NCI-H510A treated with DMSO at 0.1 percent for 48 hours (cell line): ENCODE measurements around the gene LRRC30.

Experiments
- DNase-seq: peaks from one replicate; lab custom pipeline; 2025; lab: John Stamatoyannopoulos, UW

LRRC30 gene

DNA sequence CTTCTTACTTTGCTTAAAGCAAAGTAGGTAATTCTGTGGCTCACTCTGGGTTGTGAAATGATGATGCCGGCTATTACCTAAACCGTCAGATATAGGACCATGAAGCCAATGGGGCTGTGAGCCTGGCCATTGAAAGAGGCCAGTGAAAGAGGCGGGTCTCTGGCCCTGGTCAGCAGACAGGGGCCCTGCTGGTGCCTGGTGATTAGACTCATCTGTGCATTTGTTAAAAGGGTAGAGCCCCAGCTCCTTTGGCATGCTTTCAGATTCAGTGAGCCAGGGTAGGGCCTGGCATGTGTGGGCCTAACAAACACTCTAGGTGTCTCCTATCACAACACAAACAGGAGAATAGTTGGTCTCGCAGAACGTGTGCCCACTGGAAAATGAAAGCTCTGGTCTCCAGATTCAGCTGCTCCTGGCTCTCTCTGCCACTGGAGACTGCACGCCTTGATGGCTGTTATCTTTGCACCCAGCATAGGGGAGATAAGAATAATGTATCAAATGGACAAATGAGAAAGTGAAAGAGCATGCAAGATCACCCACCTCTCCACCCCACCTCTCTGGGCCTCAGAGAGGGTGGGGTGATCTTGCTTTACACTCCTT lies 6.9 kb downstream of the LRRC30 start:
- DNase-seq: no peak

DNA sequence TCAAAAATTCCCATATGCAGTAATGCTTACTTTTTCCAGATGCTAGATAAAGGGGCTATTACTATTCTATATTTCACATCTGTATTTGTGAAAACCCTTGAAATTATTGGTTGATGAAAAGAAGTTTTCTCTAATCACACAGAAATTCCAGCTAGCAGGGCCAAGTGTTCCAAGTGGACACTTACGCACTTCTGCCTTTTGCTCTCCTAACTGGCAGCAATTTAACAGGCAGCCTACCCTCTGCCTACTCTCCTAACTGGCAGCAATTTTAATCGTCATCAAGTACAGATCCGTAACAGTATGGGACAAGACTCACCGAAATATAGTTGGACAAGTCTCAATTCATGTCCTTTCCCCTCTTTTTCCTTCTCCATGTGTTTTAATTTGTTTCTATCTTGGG lies 12.0 kb downstream of the LRRC30 start:
- no peak for DNase-seq

DNA sequence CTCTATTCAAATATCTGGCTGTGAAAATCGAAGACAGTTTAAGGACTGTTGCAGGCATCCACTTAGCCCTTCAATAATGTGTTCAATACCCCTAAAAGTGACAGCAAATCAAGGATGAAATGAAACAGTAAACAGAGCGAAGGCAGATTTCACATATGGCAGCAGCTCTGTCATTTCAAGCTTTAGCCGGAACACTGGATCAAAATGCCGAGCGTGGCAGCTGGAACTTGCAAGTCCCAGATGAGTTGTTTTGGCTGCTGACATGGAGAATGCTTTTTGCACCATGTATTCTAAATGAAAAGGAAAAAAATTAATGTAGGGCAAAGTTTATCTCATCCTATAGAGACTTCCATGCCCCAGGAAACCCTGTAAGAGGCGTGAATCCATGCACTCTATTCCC lies 18.0 kb downstream of the LRRC30 start:
- DNase-seq: no peak

DNA sequence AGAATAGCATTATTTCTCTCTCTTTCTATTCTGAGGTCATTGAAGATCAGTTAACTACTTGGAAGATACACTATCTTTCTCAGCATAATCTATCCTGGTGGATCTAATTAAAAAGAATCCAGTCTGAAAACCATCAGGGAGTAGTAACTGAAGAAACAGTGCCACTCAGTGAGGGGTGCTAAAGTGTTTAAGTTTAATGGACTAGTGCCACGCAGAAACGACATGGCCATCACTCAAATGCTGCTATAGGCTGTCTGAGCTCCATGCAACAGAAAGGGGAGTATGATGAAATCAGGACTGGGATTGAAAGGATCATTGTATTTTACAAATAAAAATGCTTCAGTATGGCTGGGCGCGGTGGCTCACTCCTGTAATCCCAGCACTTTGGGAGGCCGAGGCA lies 23.3 kb downstream of the LRRC30 start:
- no peak for DNase-seq

DNA sequence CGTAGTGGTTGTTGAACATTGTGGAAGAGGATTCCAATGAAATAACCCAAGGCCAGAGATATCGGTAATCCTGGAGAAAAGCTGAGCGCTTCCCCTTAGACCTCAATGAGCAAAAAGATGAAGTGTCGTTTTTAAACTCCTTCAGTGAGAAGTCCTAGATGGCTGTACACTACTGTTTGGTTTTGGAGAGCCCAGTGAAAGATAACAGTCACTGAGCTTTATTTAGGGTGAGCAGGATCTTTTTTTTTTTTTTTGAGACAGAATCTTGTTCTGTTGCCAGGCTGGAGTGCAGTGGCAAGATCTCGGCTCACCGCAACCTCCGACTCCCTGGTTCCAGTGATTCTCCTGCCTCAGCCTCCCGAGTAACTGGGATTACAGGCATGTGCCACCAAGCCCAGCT lies 24.2 kb downstream of the LRRC30 start:
- no peak for DNase-seq

DNA sequence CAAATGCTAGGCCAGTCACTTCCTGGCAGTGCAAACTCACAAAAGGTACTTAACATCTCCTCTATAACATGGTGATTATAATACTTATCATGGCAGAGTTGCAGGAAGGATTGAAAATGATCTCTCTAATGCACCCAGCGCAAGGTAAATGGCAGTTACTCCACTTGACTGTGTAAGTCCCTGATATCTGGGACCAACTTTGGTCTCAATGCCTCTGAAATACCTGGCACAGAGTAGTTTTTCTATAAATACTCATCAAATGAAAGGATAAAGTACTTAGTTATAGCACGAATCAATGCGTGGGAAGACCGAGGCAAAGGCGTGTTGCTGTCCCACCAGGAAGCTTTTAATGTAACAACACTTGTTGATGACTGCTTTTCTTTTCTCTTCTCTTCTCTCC lies 24.8 kb downstream of the LRRC30 start:
- no peak for DNase-seq

DNA sequence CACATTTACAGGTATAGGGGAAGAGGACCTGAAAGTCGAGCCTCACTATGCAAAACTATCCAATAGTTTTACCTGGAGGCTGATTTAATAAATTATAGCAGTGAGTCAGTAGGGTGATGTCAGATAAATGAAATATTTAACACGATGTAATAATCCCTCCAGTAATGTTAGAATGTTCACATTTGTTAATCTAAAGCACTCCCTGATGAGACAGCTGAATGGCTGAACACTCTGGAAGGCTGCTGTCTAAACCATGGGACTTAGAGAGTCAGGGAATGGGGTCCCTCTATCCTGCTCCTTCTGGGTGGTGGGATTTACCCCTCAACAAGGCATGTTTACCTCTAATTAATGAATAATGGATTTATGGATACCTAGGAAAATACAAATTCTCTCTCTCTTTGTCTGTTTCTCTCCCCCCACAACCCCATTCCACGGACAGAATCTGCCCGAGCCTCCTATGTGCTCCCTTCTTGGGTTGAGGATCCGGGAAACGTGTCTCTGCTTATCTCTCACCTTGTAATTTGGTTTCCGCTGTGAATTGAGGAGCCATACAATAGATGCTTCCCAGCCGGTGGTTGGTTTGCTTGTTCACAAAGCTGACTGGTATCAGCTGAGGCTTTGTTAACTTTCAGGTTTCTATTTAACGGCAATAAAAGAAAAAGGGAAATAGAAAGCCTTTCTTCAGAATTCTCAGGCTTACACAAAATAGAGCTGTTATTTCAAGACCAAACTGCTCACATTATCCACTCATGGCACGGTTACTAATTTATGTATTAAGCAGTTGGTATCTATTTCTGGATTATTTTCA lies 25.9 kb downstream of the LRRC30 start:
- DNase-seq: no peak

DNA sequence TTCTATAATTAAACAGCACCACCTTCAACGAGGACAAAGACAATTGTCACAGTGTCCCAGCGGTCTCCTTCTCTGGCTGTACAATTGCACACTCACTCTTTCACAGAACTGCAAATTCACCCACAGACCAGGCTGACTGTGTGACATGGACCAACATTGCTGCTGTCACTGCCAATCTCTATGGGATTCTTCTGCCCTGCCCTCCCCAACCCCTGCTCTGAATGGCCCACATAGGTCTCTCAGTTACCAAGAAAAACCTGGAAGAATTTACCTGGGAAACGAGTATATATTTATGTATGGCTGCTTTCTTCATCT lies 26.5 kb downstream of the LRRC30 start:
- no peak for DNase-seq

DNA sequence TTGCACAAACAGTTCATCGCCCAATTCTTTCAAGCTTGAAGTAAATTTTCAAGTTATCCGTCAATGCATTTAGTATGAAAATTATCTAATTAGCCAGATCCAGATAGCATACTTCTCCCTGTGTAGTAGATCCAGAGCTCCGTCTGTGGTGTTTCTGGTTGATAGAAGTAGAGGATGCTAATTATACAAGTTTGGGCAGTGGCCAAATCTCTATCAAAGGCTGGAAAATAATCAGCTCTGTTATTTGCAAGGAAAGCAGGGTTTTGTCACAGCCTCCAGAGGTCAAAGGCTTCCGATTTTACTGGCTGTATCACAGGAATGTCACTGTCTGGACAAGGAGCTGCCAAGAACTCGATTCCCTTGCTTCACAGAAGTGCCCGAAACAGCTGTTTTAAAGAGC lies 28.6 kb downstream of the LRRC30 start:
- DNase-seq: peak; percentile 32

DNA sequence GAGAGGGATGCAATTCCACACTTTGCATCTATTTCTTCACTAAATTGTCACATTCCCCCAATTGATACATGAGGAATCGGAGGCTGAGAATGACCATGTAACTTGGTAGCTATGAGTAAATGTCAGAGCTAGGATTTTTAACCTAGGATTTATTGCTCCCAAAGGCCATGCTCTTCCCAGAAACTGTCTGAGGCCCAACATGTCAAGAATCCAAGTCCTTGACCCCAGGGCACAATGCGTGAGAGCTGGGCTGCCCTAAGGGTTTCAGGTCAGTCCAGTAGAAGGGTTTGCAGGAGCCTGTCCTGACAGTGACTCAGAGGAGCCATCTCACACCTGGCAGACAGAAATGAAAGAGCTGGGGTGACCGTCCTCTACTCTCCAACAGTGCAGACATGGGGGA lies 30.3 kb downstream of the LRRC30 start:
- DNase-seq: no peak

DNA sequence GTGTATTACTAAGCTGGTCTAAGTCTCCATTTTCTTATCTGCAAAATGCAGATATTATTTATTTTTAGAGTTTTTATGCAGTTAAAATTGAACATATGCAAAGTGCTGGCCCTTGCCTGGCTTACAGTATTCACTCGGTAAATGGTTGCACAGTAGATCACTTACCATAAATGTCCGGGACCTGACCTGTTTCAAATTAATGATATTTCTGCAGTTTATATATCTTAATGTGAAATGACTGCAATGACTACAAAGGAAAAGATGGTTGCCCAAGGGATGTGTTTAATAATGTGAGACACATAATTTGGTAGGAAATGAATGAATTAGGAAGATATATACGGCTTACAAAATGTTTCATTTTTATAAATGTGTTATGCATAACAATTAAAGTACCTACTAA lies 37.1 kb downstream of the LRRC30 start:
- no peak for DNase-seq

DNA sequence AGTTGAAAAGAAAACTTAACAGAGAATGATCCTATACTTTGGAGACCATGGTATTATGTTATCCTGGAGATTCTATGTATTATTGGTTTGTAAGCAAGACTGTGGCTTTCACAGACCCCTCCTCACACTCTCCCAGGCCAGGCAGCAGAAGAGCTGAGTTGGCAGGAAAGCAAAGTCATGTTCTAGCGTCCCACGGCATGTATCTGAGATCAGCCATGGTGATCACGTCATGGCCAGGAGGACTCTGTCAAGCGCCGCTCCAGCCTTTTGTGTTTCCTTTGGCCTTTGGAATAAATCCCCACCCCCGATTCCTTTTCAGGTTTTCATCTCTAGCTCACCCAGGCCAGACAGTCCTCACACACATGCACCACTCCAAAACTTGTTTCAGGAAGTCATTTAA lies 39.1 kb downstream of the LRRC30 start:
- no peak for DNase-seq

DNA sequence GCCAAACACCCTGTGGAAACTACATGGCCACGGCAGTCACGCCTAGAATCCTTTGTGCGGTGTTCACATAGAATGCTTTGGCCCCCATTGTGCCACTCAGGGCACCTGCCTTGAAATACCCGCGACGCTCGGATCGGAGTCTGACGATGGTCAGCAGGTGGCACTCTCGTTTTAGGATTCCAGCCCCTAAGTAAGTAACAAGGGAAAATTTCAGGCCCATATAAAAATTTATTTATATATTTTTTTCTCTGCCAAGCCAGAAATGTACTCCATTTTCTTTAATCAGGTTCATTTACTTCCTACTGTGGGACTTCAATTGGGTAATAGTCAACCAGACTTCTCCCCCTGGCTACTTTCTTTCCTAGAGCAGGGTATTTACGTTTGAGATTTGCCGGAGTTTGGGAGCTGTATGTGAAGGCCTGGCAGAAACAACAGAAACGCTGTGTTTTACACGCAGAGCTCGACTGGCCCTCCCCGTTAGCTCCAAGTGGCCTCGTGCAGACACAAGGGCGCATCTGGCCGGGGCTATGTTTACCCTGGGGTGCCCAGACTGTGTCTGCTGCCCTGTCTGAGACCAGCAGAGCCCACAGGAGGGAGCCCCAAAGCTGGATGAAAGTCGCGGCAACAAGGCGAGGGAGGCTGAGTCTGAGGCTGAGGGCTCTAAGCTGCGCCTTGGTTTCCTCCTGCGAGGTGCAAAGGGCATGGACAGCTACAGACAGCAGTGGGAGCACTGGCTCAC lies 41.6 kb downstream of the LRRC30 start:
- peak; percentile 90 for DNase-seq

DNA sequence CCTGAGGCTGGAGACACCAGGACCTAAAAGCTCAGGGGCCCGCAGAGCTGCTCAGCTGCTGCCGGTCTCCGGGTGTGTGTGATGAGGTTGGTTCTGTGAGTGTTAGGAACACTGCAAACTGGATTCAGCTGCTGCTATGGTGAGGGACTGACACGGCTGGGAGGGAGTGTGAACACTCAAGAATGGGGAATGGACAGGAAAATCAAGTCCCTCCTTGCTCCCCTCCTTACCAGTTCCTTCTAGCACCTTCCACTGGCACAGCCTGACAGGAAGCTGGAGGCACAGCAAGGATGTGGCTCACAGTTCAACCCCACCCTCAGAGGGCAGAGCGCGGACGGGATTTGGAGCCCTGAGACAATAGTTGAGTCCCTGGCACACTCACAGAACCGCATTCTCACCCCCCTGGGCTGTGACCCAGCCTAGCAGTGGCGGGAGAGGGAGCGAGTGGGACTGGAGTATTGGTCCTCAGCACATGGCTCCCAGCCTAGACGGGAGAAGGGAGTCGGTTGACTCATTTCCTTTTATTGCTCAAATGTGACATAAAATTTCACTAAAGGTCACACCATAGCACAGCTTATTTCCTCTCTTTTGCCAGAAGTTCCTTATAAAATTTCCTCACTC lies 42.5 kb downstream of the LRRC30 start:
- DNase-seq: no peak

DNA sequence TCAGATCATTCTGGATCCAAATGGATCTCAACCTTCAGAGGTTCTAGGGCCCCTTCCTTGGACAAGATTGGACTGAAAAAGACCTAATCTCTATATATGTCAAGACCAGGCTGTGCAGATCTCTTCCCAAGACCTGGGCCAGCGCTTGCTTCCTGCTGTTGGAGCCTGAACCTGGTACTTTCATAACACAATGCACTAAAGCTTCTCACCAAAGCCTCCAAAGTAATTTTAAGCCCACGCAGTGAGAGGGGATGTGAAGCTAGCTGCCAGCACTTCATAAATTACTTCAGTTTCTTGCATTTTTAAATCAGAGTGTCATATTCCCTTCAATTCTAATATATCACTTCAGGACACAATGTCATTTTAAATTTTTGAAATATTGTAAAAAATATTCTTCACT lies 50.7 kb downstream of the LRRC30 start:
- DNase-seq: no peak
